GM19468 (cell line): Measurements from ENCODE around the gene ARHGAP10.
"Not testable (repeated sequence)": the region's sequence is repeated elsewhere in the genome, so short reads cannot be mapped to it uniquely, and the experiment has no call there.

Source experiments
- ATAC-seq: cut with Tn5 transposase; IDR thresholded peaks from one replicate; pipeline ENCODE4 v1.9.1; 2021; ENCODE audit warnings: mild to moderate bottlenecking, moderate library complexity, moderate number of reproducible peaks; ENCODE audit not compliant: unreplicated experiment; ENCODE audit errors: extremely low read depth

ARHGAP10 gene

DNA sequence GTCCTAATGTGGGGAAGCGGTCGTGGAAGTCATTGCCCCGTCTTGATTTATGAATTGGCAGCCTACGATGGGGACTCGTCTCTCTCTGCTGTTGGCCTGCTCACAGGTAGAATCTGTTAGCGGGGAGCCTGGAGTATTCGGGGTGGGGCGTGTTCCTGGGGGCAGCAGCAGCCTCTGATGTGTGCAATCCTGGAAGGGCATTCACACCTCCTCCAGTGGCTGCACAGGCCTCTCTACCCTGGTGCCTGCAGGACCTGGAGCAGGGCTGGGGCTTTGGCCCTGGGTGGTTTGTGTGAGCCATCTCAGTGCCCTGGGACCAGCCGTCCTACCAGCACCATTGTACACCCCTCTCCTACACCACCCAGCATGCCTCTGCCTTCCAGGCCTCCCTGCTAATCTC lies 340.9 kb downstream of the ARHGAP10 start:
- ATAC-seq = no peak

DNA sequence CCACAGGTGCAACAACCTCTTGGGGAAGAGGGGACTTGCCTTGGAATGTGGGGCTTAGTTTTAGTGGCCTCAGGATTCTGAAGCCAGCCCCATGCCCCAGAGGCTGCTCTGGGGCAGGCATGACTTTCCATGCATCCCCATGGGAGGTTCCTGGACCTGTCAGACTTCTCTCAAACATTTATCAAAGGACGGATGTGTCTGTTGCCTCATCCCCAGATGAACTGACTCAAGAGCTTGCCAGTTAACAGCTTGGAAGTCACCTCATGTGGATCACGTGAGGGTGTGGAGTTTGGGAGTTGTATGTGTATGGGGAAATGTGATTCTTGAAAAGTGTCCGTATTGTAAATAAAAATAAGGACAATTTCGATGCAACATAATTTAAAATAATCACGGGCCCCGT lies 341.5 kb downstream of the ARHGAP10 start:
- ATAC-seq = no peak

DNA sequence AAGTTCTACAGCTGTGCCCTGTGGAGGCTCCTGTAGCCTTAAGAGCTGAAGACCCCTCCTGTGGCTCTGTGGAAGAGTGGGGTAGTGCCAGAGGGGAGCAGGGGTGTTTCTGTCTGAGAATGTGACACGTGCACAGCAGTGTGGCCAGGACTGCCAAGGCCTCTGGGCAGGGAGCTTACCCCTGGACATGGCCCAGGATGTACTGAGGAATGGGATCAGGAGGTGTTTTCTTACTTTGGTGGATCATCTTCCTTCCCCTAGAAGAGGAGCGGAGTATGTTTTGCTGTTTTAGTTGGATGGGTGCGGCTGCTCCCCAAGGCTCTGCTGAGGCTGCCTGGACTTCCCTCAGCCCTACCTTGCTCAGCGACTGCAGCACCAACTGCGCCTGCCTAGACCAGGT lies 342.6 kb downstream of the ARHGAP10 start:
- ATAC-seq = no peak

DNA sequence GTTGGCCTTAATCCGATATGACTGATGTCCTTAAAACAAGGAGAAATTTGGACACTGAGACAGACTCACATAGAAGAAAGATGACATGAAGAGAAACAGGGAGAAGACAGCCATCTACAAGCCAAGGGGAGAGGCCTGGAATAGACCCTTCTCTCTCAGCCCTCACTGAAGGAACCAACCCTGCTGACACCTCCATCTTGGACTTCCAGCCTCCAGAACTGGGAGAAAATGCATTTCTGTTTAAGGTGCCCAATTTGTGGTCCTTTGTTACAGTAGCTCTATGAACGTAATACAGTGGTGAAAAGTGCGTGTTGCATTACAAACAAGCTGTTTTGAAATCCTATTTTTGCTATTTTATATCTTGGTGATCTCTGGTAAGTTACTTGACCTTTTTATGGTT lies 343.6 kb downstream of the ARHGAP10 start:
- ATAC-seq = no peak

DNA sequence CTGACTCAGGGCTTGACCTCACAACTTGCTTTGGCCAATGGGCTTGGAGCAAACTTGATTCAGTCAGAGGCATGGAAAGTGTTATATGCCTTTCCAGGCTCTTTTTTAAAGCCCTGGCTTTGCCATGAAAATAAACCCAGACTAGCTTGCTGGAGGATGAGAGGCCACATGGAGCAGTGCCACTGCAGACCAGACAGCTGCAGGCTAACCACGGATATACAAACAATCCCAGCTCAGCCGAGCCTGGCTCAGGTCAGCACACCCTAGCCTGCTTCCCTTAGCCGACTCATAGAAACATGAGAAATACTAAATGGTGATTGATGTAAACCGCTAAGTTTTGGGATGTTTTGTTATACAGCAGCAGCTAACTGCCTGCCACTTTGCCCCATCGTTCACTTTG lies 345.1 kb downstream of the ARHGAP10 start:
- ATAC-seq = no peak

DNA sequence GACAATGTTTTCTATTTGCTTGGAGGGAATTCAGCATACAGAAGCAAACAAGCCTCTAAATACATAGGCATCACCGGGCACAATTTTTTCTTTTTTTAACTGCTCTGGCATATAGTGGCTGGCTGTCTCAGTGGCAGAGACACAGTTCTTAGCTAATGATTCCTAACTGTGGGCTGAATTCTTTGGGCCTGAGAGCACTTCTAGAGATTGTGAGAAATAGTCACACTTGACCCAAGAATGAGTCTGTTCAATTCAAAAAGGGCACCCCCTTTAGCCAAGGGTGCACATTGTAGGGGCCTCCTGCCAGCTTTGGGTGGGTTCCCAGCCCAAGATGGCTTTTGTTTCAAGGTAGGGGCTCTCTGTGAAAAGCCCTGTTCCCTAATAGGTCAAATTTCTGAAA lies 345.7 kb downstream of the ARHGAP10 start:
- ATAC-seq = no peak

DNA sequence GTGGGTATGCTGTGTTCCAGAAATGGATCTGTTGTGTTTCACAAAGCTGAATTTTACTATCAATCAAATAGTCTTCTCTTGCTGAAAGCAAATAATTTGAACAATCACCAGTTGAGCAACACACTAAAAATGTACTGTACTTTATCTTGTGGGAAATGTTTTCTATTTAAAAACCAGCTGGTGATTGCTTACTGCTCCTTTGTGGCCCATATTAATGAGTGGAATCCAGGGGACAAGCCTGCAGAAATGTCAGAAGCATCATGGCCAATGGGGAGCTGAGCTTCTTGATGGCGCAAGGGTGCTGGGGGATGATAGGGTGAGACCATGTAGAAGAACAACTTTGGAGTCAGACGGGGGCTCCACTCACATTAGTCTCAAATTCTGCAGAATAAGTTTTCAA lies 346.2 kb downstream of the ARHGAP10 start:
- no peak for ATAC-seq

DNA sequence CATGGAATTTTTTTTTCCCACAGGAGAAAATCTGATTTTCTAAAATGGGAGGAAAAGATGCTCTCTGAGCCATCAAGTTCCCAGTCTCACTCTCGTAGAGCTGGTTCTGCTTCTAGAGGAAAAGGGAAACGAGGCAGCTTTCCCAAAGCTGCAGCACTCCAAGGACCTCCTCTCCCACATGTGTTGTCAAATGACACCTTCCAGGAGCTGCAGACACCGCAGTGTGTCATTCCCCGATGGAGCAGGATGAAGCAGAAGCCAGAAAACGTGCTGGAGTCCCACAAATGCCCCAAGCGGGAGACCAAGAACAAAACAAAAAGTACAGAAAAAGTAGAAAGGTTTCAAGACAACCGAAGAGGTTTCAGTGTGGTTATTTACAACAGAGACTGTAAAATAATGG lies 348.1 kb downstream of the ARHGAP10 start:
- no peak for ATAC-seq

DNA sequence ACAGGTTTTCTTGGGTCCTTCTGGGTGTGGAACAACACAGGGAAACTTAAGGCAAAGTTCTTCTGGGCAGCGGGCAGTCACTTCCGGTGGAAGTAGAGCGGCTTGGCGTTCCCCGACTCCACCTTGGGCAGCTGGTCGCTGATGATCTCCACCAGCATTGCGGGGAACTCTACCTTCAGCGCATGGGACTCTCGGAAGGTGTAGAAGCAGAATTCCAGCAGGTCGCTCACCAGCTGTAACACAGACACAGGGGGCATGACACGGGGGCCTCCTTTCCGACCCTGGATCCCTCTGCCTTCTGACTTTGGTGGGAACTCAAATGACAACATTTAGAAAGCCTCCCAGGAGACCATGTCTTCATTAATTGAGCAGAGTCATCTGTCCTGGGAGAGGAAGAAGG lies 349.4 kb downstream of the ARHGAP10 start:
- no peak for ATAC-seq

DNA sequence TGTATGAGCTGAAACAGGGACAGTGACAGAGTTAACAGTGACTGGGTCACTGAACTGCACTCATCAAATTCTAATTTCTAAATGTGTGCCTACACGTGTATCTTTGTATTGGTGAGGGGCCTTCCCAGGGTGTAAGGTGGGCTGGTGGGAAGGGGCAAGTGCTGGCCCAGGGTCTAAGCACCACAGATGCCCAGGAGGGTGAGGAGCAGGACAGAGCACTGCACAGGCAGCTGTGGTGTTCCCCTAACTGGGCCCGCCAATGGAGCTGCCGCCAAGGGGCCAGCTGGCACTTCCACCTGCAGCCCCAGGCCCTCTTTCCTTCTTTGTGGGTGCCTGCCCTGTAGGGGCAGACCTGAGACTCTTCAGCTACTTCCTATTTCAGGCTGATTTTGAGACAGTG lies 349.9 kb downstream of the ARHGAP10 start:
- no peak for ATAC-seq

DNA sequence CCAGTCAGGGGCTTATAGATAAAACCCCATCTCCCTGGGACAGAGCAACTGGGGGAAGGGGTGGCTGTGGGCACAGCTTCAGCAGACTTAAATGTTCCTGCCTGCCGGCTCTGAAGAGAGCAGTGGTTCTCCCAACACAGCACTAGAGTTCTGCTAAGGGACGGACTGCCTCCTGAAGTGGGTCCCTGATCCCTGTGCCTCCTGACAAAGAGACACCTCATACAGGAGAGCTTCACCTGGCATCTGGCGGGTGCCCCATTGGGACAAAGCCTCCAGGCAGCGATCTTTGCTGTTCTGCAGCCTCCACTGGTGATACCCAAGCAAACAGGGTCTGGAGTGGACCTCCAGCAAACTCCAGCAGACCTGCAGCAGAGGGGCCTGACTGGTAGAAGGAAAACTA lies 351.2 kb downstream of the ARHGAP10 start:
- ATAC-seq = not testable (repeated sequence)

DNA sequence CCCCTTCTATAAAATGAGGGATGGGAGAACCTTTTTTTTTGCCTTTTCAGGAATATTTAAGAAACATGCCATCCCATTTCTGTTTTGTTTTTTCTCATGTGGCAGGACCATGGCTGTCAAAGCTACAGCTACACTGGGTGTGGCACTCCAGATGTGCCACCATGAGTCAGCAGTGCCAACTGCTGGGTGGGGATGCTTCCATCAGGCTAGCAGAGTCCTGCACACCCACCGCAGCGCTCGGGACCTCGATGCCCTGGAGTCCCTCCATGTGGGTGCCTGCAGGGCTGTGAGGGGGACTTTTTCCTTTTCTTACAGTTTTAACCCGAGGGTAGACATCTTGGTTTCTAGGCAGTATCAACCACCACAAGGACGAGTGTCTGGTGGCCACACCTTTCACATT lies 357.7 kb downstream of the ARHGAP10 start:
- ATAC-seq = no peak

DNA sequence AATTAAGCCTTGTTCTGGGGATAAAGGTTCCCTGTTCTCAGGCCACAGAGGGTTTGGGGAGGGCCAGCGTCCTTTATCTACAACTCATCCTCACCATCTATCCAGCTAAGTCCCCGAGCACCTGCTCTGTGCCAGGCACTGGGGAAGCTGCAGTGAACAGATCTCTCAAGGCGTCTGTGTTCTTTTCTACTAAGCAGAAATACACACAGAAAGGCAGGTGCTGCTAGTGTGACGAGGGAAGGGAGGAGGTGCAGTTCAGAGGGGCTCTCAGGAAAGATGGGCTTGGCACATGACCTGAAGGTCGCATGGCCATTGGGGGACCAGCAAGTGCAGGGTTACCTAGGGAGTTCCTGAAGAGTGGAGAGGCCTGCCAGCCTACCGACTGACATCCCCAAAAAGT lies 358.1 kb downstream of the ARHGAP10 start:
- ATAC-seq = no peak

DNA sequence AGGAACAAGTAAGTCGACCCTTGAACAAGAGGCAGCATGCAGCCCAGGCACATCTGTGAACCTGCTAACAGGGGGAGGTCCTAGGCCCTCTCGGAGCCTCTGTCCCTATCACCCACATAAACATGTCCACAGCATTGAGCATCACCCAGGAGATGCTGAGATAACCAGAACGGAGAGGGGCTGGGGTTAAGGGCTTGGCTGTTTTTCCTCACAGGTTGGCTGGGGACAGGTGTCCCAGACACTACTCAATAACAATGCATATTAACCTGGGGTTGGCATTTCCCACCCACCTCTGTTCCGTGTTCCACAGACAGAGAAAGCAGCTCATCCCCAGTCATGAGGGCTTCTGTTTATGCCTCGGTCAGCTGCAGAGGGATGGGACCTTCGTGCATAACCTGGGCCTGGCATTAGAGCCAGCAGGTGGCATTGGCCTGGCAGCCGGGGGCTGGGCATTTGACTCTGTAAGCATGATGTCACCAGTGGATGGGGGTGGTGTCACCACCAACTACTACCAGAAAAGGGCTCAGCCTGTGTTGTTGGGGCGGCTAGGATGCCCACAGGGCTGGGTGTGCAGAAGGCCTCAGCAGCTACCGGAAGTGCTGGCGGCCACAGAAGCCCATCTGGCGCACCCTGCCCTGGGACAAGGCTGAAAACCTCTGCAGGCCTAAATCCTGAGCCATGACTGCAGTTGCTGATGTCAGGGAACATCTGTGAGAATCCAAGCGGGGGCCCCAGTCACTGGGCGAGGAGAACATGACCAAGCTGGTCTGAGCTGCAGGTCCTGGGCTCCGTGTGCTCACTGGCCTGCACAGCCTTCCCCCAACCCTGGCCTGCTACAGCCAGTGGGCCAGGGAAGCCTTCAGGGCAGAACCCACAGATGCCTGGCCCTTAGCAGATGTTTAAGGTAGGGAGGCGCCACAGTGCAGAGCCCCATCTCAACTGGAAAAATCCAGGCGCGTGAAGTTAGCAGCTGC lies 358.9 kb downstream of the ARHGAP10 start:
- ATAC-seq = no peak

DNA sequence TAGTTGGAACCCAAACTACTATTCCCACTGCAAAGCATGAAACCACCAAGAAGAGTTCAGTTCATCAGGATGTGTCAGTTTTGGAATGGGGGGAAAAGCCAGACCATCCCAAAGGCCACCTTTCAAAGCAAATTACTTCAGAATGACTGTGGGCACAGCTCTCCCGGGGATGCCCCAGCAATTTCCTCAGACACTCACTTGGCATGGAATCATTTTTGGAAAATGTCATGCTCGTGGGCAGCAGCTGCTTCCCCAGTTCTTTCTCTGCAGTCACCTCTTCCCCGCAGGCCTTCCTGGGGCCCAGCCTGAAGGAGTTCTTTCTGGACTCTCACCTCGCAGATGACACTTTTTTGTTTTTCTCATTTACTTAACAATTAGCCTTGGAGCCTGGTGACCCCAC lies 360.0 kb downstream of the ARHGAP10 start:
- no peak for ATAC-seq

DNA sequence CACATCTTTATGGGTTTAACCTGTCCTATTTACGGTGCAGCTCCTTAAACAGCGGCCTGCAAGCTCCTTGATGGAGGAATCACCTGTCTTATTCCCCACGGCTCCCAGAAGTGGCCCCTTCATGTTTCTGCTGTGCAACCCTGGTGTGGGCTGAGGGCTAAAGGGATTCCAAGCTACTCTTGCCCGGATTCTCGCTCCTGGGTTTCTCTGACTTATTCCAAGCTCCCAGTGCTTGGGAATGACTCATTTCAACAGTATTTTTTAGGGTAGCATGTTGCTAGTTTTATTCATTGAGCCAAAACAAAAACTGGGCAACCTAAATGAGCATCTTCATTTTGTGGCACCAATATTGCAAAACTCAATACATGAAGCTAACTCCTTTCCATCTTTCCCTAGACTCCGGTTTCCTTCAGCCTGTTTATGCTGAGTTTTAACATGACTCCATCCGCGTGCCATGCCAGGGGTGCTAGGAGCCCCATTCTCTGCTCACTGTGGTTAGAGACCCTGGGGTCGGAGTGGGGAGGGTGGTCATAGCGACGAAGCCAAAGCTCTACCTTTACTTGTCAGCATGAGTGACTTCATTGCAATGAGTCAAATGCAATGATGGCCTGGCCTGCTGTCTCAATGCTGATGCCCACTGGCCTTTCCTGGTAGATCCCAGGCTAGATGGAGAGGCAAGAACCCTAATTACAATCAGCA lies 360.6 kb downstream of the ARHGAP10 start:
- ATAC-seq = no peak

DNA sequence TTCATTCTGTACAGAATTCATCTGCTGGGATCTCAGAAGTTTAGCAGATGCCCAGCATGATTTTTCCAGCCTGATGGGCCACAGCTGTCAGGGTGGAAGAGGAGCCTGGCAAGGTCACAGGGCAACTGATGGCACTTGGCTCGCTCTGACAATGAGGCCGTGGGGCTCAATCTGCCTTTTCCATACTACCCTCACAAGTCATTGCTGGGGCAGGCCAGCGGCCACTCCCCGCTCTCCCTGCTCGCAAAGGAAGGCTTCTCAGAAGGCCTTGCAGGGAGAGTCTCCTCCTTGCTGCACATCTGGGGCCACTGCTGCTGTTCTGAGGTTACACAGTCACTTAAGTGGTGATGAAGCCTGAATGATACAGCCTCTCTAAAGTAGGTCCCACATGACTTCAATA lies 361.2 kb downstream of the ARHGAP10 start:
- ATAC-seq = no peak

DNA sequence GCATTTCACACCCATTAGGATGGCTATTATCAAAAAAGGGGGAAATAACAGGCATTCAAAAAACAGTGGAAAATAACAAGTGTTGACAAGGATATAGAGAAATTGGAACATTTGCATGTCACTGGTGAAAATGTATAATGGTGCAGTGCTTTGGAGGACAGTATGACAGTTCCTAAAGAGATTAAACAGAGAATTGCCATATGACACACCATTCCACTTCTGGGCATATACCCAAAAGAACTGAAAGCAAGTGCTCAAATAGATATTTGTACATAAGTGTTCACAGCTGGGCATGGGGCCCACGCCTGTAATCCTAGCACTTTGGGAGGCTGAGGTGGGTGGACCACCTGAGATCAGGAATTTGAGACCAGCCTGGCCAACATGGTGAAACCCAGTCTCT lies 362.3 kb downstream of the ARHGAP10 start:
- ATAC-seq = no peak

DNA sequence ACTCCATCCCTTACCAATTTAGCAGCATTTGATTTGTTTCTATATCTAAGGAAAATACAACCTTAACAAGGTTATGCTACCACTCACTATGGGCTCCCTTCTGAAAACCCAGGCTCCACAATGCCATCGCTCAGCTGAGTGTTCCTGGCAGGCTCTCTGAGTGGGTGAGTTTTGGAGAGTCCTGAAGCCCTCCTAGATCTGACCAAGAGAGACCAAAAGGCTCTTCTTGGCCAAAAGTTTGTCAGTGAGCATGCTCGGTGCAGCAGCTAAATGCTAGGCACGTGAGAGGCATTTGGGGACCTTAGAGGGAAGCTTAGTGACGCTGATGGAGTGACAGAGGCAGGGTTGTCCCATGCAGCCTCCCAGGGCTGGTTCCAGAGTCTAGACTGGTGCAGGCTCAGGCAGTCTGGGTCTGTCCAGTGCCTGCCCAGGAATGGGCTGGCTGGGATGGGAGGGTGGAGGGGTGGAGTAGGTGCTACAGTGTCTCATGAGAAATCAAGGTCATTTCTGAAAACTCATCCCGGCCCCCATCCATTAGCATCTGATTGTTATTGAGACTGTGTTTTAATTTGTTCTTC lies 363.5 kb downstream of the ARHGAP10 start:
- ATAC-seq = no peak

DNA sequence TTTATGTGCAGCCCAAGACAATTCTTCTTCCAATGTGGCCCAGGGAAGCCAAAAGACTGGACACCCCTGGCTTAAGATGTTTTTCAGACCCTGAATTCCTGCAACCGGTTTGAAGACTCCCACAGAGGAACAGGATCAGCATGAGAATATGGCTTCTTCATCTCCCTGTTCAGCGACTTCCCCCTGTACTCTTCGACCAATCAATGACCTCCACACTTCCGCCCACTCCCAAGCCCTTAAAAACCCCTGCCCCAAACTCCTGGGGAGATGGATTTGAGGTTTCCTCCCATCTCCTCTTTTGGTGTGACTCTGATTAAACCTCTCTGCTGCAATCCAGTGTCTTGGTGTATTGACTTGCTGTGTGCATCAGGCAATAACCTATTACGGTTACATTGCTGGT lies 365.9 kb downstream of the ARHGAP10 start:
- ATAC-seq = no peak

DNA sequence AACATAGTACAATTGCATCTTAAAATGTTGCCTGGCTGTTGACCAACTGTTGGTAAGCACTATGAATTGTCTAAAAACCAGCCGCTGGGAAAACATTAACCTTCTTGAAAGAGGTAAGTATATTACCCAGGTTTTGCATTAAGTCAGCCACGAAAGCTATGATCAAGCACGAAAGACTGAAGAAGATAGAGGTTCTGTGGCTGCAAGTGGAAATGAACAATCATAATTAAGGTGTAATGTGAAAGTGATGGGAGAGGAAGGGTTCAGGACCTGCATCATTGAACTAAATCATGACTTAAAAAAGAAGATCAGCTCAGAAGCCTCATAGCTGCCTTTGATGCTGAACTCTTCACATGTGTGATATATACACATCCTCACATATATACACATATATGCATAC lies 369.3 kb downstream of the ARHGAP10 start:
- ATAC-seq = no peak
